GM18511 (cell line): Measurements from ENCODE around the gene NUTM2D.
"Not testable (repeated sequence)": the region's sequence is repeated elsewhere in the genome, so short reads cannot be mapped to it uniquely, and the experiment has no call there.

Experiments used
- ATAC-seq: cut with Tn5 transposase; IDR thresholded peaks from one replicate; pipeline ENCODE4 v1.9.1; 2021; ENCODE audit warnings: mild to moderate bottlenecking, moderate library complexity; ENCODE audit not compliant: unreplicated experiment

Gene NUTM2D

GRCh38 chr10:87357444-87357843, at the start of gene NUTM2D:
TSS of gene NUTM2D (plus strand) at chr10:87357744. CDS start at chr10:87358266, 522 bp downstream.
- not testable (repeated sequence) for ATAC-seq

- ATAC-seq, result not testable (repeated sequence)
Measured at GRCh38 chr10:87308702-87309101, 48.8 kb upstream of the NUTM2D start.

- not testable (repeated sequence) for ATAC-seq
Measured at GRCh38 chr10:87309657-87310056, 47.9 kb upstream of the NUTM2D start.

GRCh38 chr10:87311521-87311920, 46.0 kb upstream of the NUTM2D start:
- not testable (repeated sequence) for ATAC-seq

- not testable (repeated sequence) for ATAC-seq
Measured at GRCh38 chr10:87313649-87314359, 43.7 kb upstream of the NUTM2D start.

GRCh38 chr10:87314360-87314973, 43.1 kb upstream of the NUTM2D start:
- not testable (repeated sequence) for ATAC-seq

GRCh38 chr10:87321505-87321904, 36.0 kb upstream of the NUTM2D start:
- ATAC-seq, result not testable (repeated sequence)

GRCh38 chr10:87324559-87324958, 33.0 kb upstream of the NUTM2D start:
- ATAC-seq, result not testable (repeated sequence)

- ATAC-seq, result not testable (repeated sequence)
Measured at GRCh38 chr10:87327958-87328357, 29.6 kb upstream of the NUTM2D start.

- ATAC-seq, result not testable (repeated sequence)
Measured at GRCh38 chr10:87329131-87329530, 28.4 kb upstream of the NUTM2D start.

- ATAC-seq, result not testable (repeated sequence)
Measured at GRCh38 chr10:87332687-87333086, 24.9 kb upstream of the NUTM2D start.

GRCh38 chr10:87340411-87340810, 17.1 kb upstream of the NUTM2D start:
- ATAC-seq, result not testable (repeated sequence)

- peak; percentile 24 for ATAC-seq
Measured at GRCh38 chr10:87341546-87342142, 15.9 kb upstream of the NUTM2D start.

- peak; percentile 90 for ATAC-seq
Measured at GRCh38 chr10:87342249-87342710, 15.3 kb upstream of the NUTM2D start.

- peak; percentile 78 for ATAC-seq
Measured at GRCh38 chr10:87342711-87343258, 14.8 kb upstream of the NUTM2D start.

GRCh38 chr10:87345743-87346142, 11.8 kb upstream of the NUTM2D start:
- not testable (repeated sequence) for ATAC-seq

- ATAC-seq, result not testable (repeated sequence)
Measured at GRCh38 chr10:87350161-87350560, 7.4 kb upstream of the NUTM2D start.

GRCh38 chr10:87352825-87353224, 4.7 kb upstream of the NUTM2D start:
- ATAC-seq, result not testable (repeated sequence)

GRCh38 chr10:87355110-87355509, 2.4 kb upstream of the NUTM2D start:
- not testable (repeated sequence) for ATAC-seq

GRCh38 chr10:87358159-87358558, 615 bp downstream of the NUTM2D start:
- ATAC-seq, result not testable (repeated sequence)

GRCh38 chr10:87369514-87370112, 12.1 kb downstream of the NUTM2D start:
- ATAC-seq, result not testable (repeated sequence)
